Measurements from ENCODE around the gene GAMT.
A peak's percentile ranks its signal among the peaks of the same experiment; 100 is the strongest.
"Not testable (repeated sequence)": the region's sequence is repeated elsewhere in the genome, so short reads cannot be mapped to it uniquely, and the experiment has no call there.

GAMT gene

DNA sequence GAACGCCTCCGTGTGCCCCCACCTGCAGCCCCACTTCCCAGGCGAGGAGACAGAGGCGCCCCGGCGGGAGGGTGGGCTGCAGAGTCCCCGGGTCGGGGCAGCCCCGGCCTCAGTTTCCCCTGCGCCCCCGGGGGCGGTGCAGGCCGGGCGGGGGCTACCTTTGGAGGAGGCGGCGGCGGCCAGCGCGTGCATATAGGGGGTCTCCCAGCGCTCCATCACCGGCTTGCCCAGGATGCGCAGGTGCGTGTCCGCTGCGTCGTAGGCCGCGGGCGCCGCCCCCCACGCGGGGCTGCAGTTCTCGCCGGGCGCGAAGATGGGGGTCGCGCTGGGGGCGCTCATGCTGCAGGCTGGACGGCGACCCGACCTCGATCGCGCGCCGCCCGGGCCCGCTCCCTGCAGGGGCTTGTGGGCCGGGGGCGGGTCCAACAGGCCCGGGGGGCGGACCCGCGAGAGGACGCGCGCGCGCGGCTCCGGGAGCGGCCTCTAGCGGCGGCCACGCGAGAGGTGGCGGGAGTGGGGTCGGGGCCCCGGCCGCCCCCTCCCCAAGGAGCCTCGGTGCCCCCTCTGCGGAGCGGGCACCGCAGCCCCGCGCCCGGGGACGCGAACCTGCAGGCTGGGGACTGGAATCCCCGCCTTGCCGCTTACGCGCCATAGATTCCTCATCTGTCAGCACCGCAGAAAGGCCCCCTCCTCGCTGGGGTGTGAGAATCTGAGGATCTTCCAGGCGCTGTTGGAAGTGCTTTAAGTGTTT lies at the start of gene GAMT:
TSS of gene GAMT (minus strand) at position 405 of the 751 bp plus-strand sequence. CDS start at position 339, 66 bp downstream.
- DNase-seq (ENCODE audit: extremely low read depth in 1 of 2, low read depth in 1 of 2) = no peak

DNA sequence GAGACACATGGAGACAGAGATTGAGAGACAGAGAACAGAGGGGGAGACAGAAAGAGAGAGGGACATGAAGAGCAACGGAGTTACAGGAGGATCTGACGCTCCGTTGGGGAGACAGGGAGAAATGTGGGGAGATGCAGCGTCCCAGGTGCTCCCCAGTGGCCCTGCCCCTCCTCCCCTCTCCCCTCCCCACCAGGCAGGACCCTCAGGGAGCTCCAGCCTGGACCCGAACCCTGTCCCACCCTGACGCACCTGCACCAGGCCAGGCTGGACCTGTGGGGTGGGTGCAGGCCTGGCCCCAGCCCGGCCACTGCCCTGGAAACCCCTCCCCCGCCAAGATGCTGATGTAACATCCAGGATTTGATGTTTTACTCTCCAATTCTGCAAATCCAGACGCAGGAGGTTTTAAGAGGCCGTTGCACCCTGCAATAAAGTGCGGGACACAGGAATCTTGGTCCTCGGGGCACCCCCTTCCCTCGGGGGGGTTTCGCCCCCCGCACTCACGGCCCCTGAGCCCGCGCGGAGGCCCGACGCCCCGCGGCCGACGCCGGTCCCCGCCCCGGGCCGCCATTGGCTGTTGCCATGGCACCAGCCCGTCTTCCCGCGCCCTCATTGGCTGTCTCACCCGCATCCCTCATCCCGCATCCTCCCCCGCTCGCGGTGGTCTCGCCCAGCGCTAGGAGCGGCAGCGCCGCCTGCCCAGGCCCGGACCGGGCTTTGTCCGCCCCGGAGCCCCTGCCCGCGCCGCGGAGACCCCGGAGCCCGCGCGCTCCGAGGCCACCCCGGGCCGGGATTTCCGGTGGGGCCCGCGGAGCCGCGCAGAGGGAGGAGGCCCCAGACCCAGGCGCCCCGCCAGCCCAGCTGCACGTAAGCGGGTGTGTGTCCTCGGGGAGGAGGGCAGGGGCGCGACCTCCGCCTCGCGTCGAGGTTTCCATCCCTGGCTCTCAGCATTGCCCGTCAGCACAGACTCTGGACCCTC lies 48.4 kb upstream of the GAMT start, which contains the start of gene APC2:
TSS of gene APC2 (plus strand) at position 655 of the 976 bp plus-strand sequence. CDS start 2,881 bp downstream, outside the sequence.
- DNase-seq (ENCODE audit: extremely low read depth in 1 of 2, low read depth in 1 of 2) = no peak

DNA sequence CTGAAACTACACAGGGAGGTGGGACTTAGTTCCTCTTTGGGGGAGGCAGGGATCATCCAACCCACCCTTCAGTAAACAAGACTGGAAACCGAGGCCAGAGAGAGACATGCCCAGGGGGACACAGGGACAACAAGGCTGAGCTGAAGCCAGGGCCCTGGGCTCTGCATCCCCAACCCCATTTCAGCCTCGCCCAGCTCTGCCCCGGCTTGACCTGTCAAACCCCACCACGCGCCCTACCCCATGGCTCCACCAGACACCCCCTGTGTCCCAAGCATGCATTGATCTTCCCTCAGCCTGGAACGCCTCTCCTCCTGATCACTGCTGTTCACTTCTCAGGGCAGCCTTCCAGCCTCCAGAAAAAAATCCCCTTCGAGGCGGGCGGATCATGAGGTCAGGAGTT lies 46.6 kb upstream of the GAMT start:
- DNase-seq (ENCODE audit: extremely low read depth in 1 of 2, low read depth in 1 of 2) = no peak

DNA sequence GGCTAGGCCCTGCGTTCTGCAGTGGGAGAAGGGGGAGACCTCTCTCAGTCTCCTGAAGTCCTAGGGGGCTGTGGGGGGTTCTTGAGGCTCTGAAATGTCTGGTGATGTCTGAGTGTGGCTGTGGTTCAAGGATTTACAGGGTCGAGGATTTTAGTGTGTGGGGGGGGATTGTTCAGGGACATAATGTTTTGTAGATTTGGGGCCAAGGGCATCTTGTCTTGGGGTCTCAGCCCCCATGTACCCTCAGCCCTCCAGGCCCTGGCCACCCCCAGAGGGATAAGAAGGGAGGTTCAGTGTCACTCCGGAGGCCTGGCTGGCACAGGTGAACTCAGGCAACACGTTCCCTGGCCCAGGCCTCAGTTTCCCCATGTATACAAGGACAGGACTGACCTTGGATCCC lies 46.2 kb upstream of the GAMT start:
- DNase-seq (ENCODE audit: extremely low read depth in 1 of 2, low read depth in 1 of 2) = no peak

DNA sequence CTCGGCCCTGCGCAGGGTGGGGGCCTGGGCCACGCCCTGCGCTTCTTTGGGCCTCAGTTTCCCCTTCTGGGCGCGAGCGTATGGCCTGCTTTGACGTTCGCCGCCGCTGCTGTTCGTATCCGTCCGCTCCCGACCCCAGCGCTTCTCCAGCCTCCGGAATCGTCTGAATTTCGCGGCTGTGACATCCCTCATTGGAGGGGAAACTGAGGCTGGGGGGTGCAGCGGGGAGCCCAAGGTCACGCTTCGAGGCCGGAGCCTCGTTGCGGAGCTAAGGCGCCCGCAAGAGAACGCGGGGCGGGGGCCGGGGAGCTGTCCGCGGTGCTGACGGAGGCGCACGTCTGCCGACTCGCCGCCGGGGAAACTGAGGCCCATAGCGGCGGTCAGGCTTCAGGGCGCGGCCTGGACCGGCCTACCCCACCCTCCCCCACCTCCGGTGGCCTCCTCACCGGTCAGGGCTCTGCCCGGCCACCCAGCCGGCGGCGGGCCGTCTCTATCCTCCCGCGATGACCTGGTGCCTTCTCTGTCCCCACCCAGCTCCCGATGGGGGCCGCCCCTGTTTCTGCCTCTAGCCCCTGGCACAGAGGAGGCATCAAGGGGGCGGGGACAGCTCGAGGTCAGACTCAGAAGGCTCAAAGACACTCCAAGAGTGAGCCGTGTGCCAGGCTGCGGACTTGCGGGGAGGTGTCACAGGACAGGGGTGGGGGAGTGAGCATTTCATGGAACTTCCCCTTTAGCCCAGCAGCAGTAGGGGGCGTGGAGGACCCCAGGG lies 45.6 kb upstream of the GAMT start:
- no peak for DNase-seq (ENCODE audit: extremely low read depth in 1 of 2, low read depth in 1 of 2)

DNA sequence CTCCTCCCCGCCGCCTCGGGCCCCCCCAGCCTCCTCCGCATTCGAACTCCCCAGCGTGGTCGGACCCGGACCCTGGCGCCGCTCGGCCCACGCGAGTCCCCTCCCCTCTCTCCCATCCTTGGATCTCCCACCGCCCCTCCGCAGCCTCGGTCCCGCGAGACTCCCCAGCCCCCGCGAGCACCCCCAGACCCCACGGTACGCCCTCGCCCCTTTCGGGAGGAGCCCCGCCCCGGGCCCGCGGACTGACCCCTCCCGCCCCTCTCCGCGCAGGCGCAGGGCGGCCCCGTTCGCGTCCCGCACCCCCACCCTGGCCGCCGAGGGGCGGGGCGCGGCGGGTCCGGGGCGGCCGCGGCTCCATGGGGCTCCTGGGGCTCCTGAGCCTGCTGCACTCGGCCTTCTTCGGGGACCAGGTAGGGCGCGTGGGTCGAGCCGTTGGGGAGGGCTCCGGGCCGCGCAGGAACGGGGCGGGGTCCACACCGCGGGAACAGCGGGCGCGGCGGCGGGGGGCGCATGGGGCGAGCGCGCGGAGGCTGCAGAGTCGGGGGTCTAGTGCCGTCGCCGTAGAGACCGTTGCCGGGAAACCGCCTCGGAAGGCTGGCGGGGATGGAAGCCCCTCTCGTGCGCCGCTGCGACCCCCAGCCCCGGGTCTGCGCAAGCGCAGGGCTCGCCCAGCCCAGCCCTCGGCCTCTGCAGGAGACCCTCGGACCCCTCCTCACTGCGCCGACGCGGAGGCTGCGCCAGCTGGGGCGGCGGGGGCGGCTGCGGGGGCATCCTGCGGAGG lies 44.8 kb upstream of the GAMT start:
- DNase-seq (ENCODE audit: extremely low read depth in 1 of 2, low read depth in 1 of 2) = no peak

DNA sequence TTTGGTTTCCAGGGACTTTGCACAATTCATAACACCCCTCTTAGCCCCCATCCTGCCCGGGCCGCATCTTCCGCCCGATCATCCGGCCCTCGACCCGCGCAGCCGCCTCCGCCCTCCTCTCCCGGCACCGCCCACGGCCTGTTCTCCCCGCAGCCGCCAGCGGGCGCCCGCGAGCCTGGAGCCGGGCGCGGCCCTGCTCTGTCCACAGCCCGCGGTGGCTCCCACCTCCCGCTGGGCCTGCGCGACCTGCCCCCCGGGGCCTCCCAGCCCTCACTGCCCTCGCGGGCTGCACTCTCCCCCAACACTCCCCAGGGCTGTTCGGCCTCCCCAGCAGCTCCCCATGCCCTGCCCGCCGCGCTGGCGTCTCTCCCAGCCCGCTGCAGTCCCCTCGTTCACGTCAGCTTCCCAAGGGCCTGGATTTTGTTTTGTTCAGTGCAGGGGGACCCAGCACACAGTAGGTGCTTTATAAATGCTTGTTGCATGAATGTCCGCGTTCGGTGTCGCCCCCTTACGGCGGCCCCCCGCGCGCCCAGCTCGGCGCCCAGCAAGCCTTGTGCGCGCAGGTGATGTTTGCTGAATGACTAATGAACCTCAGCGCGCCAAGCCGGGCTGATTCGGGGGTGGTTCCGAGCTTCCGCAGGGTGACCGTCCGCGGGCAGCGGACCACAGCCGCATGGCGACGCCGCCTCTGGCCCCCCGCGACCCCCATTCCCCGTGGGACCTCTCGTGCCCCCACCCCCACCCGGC lies 44.0 kb upstream of the GAMT start:
- DNase-seq (ENCODE audit: extremely low read depth in 1 of 2, low read depth in 1 of 2) = peak; percentile 55 to 63

DNA sequence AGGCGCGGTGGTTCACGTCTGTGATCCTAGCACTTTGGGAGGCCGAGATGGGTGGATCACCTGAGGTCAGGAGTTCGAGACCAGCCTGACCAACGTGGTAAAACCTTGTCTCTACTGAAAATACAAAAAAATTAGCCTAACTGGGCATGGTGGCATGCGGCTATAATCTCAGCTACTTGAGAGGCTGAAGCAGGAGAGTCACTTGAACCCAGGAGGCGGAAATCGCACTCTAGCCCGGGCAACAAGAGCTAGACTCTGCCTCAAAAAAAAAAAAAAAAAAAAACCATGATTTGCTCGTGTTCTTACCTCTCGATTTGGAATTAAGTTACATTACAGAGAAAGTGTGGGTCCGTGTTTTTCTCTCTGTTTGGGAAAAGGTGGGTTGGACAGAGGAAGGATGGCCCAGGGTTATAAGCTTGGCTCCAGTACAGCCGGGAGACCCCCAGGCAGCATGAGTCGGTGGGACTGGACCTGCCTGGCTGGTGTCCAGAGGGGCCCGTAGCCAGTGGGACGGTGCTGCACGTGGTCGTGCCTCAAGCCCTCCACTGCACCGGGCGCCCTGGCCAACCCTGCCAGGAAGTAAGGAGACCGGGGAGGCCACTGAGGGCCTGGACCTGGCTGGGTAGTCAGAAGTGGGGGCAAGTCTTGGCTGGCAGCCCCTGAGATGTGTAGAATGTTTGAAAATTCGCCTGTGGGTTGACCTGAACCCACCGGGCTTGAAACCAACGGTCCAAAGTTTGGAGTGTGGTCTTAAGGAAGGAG lies 40.5 kb upstream of the GAMT start:
- no peak for DNase-seq (ENCODE audit: extremely low read depth in 1 of 2, low read depth in 1 of 2)

DNA sequence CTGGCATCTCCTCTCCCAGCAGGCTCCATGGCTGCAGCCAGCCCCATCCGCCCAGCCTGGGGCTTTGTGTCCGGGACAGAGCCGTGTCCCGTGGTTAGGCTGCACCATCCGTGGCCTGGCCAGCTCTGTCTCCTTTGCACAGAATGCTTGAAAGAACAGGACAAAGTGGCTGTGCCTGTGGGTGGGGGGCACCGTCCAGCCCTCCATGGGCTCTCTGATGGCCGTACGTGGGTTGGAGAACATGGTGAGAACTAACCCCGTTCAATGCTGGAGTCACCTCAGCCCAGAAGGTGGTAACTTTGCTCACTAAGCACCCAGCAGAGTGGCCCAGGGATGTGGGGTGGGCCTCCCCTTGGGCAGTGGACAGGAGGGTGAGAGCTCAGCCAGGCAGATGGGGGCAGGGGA lies 39.7 kb upstream of the GAMT start:
- no peak for DNase-seq (ENCODE audit: extremely low read depth in 1 of 2, low read depth in 1 of 2)

DNA sequence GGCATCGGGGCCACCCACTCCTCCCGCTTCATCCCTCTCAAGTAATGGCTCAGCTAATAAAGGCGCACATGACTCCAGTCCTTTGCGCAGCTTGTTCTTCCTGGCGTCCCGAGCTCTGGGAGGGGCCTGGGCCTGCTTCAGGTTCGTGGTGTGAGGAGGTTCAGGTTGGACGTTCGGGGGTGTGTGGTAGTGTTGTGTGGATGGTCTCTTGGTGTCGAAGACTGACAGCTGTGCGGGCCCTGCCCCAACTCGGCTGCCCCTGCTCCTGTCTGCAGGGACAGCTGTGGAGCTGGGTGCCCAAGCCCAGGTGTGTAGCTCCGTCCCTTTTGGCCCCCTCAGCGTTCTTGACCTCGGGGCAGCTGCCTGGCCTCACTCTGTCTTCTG lies 39.1 kb upstream of the GAMT start:
- DNase-seq (ENCODE audit: extremely low read depth in 1 of 2, low read depth in 1 of 2) = no peak

DNA sequence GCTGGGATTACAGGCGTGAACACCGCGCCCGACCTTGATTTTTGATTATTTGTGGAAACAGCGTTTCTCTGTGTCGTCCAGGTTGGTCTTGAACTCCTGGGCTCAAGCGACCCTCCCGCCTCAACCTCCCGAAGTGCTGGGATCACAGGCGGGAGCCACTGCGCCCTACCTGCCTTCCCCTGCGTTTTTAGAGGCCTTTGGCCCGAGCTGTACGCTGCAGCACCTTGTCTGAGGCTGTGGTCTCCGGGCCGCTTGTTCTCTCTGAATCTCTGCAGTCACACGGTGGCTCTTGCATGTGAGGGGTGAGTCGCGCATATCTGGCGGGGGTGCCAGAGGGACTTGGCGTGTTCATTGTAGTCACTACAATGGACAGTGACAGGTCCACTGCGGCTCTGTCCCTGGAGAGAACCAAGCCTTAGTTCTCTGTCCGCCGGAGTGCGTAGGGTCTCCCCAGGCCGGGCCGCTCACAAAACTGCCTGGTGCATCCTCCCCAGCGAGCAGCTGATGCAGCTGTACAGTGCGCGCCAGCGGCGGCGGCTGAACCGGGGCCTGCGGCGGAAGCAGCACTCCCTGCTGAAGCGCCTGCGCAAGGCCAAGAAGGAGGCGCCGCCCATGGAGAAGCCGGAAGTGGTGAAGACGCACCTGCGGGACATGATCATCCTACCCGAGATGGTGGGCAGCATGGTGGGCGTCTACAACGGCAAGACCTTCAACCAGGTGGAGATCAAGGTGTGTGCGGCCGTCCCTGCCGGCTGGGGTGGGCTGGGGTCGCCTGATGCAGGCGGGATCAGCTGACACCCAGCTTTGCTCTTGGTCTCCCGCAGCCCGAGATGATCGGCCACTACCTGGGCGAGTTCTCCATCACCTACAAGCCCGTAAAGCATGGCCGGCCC lies 38.4 kb upstream of the GAMT start:
- DNase-seq (ENCODE audit: extremely low read depth in 1 of 2, low read depth in 1 of 2) = not testable (repeated sequence)

DNA sequence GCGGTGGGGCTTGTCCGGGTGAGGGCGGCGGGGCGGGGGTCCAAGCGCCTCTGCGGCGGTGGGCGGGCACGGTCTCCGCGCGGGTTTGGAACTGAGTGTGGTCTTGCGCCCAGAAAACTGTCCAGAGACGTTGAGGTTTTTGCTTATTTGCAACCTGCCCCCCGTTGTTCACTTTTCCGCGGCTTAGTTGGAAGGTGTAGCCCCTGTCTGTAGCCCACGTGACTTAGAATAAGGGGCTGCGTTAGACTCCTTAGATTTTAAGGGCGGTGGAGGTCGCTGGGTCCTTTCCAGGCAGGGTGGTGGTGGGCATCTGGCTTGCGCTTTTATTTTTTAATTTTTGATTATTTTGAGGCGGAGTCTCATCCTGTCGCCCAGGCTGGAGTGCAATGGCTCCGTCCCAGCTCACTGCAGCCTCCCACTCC lies 37.6 kb upstream of the GAMT start:
- no peak for DNase-seq (ENCODE audit: extremely low read depth in 1 of 2, low read depth in 1 of 2)

DNA sequence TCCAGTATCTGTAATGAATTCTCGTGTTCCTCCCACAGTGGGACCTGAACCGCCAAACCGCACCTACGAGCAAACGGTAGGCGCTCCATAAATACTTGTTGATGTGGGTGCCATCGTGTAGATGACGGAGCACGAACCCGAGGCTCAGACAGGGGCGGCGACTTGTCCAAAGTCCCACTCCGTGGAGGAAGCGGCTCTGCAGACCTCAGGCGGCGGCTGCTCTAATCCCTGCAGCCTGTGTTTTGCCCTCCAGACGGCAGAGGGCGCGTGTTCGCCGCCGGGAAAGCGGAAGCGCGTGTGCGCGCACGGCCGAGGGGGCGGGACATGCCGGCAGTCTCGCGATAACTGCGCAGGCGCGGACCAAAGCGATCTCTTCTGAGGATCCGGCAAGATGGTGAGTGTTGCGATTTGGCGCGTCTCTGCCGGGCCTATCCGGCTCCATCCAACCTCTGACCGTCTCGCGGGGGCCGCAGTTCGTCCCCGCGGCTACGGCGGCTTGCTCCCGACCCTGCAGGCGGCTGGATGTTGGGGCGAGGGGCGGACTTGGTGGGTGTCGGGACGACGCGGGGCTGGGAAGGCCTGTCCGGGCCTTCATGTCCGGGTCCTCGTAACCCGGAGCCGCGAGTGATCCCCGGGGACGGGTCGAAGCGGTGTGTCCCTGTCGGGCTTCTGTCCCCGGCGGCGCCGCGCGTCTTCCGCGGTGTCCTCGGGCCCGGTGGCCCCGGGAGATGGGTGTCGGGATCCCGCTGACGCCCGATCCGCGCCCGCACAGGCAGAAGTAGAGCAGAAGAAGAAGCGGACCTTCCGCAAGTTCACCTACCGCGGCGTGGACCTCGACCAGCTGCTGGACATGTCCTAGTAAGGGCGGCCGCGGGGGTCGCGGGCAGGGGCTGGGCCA lies 36.9 kb upstream of the GAMT start, which contains the start of gene RPS15:
TSS of gene RPS15 (plus strand) at position 362 of the 898 bp plus-strand sequence. CDS start at position 392, 30 bp downstream.
- peak; percentile 86 to 87 for DNase-seq (ENCODE audit: extremely low read depth in 1 of 2, low read depth in 1 of 2)

DNA sequence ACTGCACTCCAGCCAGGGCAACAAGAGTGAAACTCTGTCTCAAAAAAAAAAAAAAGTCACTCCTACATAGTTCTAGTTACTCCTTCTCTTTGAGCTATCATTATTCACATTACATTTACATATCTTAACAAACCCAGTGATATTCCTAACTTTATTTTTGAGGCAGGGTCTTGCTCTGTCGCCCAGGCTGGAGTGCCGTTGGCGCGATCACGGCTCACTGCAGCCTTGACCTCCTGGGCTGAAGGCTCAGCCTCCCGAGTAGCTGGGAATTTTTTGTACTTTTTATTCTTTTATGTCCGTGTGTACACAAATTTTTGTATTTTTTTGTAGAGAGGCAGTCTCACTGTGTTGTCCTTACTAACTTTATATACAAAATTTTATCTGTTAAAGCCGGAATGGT lies 36.3 kb upstream of the GAMT start:
- DNase-seq (ENCODE audit: extremely low read depth in 1 of 2, low read depth in 1 of 2) = no peak

DNA sequence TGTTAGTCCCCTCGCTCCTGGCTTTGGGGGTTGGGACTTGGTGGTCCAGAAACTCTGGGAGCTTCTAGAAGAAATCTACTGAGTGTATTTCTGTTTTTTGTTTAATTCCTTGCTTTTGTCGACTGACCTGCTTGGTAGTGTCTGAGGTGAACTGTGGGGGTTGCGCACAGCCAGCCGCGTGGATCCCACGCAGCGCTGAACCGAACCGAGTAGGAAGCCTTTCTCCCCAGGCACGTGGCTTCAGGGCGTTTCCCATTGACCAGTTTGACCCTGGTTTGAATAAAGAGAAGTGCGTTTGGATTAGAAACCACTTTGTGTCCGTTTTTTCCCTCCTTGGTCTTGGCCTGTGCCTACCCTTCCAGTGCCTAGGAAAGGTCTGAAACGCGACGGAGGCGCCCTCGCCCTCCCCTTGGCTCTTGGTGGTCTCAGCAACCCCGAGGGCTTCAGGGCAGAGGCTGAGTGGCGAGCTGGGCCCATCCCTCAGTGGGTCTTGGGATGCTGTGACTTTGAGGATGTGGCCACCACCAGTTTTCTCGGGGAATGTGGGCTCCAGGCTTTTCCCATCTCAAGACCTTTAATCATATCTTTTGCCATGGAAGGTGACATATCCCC lies 34.1 kb upstream of the GAMT start:
- no peak for DNase-seq (ENCODE audit: extremely low read depth in 1 of 2, low read depth in 1 of 2)

DNA sequence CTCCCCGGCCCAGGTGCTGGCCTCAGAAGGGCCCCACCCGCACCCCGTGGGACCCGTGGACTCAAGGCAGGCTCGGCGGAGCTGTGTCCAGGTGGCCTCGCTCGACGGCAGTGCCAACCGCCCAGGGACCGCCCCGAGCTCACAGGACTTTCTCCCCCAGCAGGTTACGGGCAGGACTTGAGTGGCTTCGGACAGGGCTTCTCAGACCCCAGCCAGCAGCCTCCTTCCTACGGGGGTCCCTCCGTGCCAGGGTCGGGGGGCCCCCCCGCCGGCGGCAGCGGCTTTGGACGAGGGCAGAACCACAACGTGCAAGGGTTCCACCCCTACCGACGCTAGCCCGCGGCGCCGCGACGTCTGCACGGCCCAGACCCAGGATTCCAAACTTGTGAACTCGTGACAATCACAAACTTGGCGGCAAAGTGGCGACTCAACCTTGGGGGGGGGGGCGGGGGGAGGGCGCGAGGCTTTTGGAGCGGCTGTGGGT lies 33.3 kb upstream of the GAMT start:
- no peak for DNase-seq (ENCODE audit: extremely low read depth in 1 of 2, low read depth in 1 of 2)

All from stimulated activated CD8-positive, alpha-beta memory T cell treated with anti-CD3 and anti-CD28 coated beads, Interleukin-7, amount 100 ng/mL, for 48 hours (primary cell).